ENCODE measurements around the gene FBXO41.

FBXO41 gene

DNA sequence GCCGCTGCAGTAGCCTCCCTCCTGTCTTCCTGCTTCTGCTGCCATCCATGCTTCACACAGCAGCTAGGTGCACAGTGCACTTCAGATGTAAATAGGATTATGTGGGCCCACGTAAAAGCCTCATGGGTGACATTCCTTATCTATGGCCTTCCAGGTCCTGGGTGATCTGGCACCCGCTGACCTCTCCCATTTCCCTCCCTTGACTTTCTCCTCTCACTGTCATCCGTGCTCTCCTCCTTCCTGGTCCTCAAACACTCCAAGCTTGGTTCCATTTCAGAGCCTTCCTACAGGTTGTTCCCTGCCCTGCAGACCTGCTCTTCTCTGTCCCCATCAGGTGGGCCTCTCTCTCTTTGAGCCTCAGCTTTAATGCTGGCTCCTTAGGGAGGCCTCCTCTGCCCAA, 74.3 kb downstream of the FBXO41 start:
- no peak for DNase-seq

DNA sequence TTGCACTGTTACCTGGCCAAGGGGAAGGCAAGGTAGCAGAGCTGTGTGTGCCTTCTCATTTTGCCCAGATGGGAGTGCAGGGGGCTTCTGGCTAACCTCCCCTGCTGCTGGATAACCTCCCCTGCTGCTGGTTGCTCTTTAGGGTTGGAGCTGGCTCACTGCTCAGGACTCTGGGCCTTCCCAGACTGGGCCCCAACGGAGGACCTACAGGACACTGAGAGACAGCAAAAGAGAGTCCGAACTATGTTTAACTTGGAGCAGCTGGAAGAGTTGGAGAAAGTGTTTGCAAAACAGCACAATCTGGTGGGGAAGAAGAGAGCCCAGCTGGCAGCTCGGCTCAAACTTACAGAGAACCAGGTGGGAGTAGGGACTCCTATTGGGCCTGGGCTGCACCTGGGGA, 76.0 kb downstream of the FBXO41 start:
- no peak for DNase-seq

DNA sequence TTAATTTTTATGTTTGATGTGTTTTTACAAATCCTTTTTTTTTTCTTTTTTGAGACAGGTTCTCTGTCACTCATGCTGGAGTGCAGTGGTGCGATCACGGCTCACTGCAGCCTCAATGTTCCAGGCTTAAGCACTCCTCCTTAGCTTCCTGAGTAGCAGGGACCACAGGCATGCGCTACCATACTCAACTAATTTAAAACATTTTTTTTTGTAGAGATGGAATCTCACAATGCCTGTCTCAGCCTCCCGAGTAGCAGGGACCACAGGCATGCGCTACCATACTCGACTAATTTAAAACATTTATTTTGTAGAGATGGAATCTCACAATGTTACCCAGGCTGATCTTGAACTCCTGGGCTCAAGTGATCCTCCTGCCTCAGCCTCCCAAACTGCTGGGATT, 78.7 kb downstream of the FBXO41 start:
- DNase-seq, result no peak

Measured in activated gamma-delta T cell treated with Interleukin-2 at 50 U/mL for 16 hours (primary cell).